Measurements from ENCODE around the gene PKN2. TPM values are rescaled to one million over a fixed set of nuclear protein-coding genes. Genes with fewer than 3 reads are reported as not detected.
A peak's percentile ranks its signal among the peaks of the same experiment; 100 is the strongest.

Gene PKN2
- total and polyA plus RNA-seq, 8 donors = 5.0 to 118 (median 24.1) TPM

DNA sequence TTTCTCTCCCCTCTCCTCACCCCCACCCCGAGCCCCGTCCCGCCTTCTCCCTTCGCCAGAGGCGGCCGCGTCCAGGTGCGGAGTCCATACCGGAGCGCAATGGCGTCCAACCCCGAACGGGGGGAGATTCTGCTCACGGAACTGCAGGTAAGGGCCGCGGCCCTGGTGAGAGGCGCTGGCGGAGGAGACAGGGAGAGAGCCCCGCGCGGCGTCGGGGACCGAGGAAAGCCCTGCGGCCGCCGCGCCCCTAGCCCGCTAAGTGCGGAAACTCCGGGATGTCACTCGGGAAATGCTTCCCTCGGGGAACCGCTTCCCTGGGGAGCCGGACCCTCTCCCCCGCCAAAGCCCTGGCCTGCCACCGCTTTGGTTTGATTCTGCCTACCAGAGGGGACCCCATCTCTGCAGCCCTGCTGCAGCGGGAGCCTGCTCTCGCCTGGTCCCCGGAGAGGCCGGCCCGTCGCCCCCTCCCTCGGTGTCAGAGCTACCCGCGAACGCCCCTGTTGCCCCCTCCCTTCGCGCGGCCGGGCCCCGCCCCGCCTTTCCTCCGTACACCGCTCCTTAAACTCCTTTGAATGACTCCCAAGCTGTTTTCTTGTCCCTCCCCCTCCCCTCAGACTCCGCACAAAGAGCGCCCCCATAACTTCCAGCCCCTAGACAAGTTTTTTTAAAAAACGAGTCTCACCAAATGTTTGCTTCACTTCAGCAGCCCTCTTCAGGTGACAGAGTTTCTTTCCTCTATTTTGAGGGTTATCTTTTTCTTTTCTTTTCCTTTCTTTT lies 597 bp downstream of the PKN2 start:
- no peaks in the 10 kb centered on the region for H3K27me3 ChIP-seq
- peaks cover 15 to 44% (median 33%) of the 10 kb centered on the region in 4 donors for H3K4me1 ChIP-seq
- peak overlapping the region; percentile 91 to 98 (median 92) for H3K4me3 ChIP-seq
- DNase-seq = peak; percentile 42 to 92
- H3K9me3 ChIP-seq = no peaks in the 10 kb centered on the region
- no peaks in the 10 kb centered on the region for H3K36me3 ChIP-seq
- no peak for TF ChIP-seq POLR2A (IDR thresholded peaks at IDR 0.05)
- no peak for TF ChIP-seq EP300 (IDR thresholded peaks at IDR 0.05)
- TF ChIP-seq, protein P1, sequence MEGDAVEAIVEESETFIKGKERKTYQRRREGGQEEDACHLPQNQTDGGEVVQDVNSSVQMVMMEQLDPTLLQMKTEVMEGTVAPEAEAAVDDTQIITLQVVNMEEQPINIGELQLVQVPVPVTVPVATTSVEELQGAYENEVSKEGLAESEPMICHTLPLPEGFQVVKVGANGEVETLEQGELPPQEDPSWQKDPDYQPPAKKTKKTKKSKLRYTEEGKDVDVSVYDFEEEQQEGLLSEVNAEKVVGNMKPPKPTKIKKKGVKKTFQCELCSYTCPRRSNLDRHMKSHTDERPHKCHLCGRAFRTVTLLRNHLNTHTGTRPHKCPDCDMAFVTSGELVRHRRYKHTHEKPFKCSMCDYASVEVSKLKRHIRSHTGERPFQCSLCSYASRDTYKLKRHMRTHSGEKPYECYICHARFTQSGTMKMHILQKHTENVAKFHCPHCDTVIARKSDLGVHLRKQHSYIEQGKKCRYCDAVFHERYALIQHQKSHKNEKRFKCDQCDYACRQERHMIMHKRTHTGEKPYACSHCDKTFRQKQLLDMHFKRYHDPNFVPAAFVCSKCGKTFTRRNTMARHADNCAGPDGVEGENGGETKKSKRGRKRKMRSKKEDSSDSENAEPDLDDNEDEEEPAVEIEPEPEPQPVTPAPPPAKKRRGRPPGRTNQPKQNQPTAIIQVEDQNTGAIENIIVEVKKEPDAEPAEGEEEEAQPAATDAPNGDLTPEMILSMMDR (IDR thresholded peaks at IDR 0.05) = no peak
- TF ChIP-seq POLR2AphosphoS5 (IDR thresholded peaks at IDR 0.05) = no peak
- WGBS, 5 donors = 0 to 1% (median 1%) methylated on average over 44 to 58 of the region's 58 CpGs
- peak overlapping the region; percentile 92 to 98 (median 95) for H3K27ac ChIP-seq
- intact Hi-C loops (cut with DNase I; ENCODE audit: low total_unique reads) = no loop called here

DNA sequence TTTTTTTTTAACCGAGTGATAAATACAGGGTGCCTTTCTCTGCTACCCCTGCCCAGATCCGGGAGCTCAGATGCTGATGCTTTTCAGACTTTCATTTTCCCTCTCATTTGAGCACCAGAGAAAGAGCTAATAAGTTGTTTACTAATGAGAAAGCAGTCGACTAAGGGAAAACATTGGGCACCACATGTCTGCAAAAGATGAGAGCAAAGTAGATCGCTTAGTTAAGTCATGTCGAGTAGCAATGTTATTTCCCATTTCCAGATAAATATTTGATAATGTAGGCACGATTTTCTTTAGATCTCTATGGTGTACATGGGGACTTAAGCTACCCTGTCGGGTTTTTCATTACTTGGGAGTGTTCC lies 1.2 kb downstream of the PKN2 start:
- H3K27me3 ChIP-seq = no peaks in the 10 kb centered on the region
- WGBS, 5 donors = 0 to 1% (median 1%) methylated on average over 7 of the region's 7 CpGs
- peak overlapping the region; percentile 91 to 98 (median 92) for H3K4me3 ChIP-seq
- TF ChIP-seq, protein P1 (IDR thresholded peaks at IDR 0.05) = no peak
- TF ChIP-seq EP300 (IDR thresholded peaks at IDR 0.05) (no peak), POLR2A (IDR thresholded peaks at IDR 0.05) (no peak), POLR2AphosphoS5 (IDR thresholded peaks at IDR 0.05) (no peak)
- H3K36me3 ChIP-seq = no peaks in the 10 kb centered on the region
- peaks cover 15 to 48% (median 35%) of the 10 kb centered on the region in 4 donors for H3K4me1 ChIP-seq
- H3K27ac ChIP-seq = peak overlapping the region in 4 of 5 donors; percentile 94 to 98 (median 96)
- no peak for DNase-seq
- intact Hi-C loops (cut with DNase I; ENCODE audit: low total_unique reads) = no loop called here
- no peaks in the 10 kb centered on the region for H3K9me3 ChIP-seq

DNA sequence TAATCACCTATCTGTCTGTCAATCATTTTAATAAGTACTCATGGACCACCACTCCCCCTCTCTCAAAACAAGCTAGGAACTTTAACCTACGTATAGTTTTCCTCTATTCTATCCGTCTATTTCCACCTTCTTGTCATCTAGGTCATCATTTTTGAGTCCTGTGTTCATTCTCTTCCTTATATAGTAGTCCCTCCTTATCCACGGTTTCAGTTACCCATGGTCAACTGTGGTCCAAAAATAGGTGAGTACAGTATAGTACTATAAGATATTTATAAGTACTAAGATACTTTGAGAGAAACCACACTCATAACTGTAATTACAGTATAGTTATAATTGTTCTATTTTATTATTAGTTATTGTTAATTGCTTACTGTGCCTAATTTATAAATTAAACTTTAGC lies 7.5 kb downstream of the PKN2 start:
- intact Hi-C loops (cut with DNase I; ENCODE audit: low total_unique reads) = no loop called here
- H3K4me1 ChIP-seq = peaks cover 3 to 42% (median 24%) of the 10 kb centered on the region in 4 donors
- no peak overlapping the region for H3K27ac ChIP-seq
- WGBS, 5 donors = 82 to 90% (median 84%) methylated on average over 3 of the region's 3 CpGs
- H3K4me3 ChIP-seq = no peak overlapping the region
- H3K9me3 ChIP-seq = no peaks in the 10 kb centered on the region
- no peak for DNase-seq
- H3K27me3 ChIP-seq = no peaks in the 10 kb centered on the region
- peaks cover 0 to 14% (median 0%) of the 10 kb centered on the region in 4 donors for H3K36me3 ChIP-seq
- TF ChIP-seq EP300 (IDR thresholded peaks at IDR 0.05) = no peak

DNA sequence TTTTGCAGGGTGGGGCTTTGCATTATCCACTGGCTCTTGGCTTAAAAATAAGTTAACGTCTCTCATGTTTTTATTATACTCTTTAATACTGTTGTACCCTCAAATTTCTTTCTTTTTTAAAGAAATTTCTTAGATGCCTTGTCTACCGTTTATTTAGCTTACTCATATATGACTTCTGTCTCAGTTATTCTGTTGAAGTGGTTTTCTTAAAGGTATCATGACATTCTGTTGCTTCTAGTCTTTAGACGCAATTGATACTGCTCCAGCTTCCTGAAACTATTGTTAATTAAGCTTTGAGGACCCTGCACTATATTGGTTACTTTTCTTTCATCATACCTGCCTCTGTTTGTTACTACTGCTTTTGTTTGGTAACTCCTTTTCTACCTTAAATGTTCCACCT lies 11.7 kb downstream of the PKN2 start:
- H3K36me3 ChIP-seq = peaks cover 0 to 14% (median 0%) of the 10 kb centered on the region in 4 donors
- DNase-seq = no peak
- WGBS, 5 donors = 74 to 82% (median 80%) methylated on average over 3 of the region's 3 CpGs
- H3K4me1 ChIP-seq = peaks cover 0 to 50% (median 21%) of the 10 kb centered on the region in 4 donors
- no peaks in the 10 kb centered on the region for H3K9me3 ChIP-seq
- H3K27me3 ChIP-seq = no peaks in the 10 kb centered on the region
- TF ChIP-seq EP300 (IDR thresholded peaks at IDR 0.05) (no peak), POLR2A (IDR thresholded peaks at IDR 0.05) (no peak), POLR2AphosphoS5 (IDR thresholded peaks at IDR 0.05) (no peak)
- TF ChIP-seq, protein P1 (IDR thresholded peaks at IDR 0.05) = no peak
- intact Hi-C loops (cut with DNase I; ENCODE audit: low total_unique reads) = no loop called here
- no peak overlapping the region for H3K4me3 ChIP-seq
- no peak overlapping the region for H3K27ac ChIP-seq

DNA sequence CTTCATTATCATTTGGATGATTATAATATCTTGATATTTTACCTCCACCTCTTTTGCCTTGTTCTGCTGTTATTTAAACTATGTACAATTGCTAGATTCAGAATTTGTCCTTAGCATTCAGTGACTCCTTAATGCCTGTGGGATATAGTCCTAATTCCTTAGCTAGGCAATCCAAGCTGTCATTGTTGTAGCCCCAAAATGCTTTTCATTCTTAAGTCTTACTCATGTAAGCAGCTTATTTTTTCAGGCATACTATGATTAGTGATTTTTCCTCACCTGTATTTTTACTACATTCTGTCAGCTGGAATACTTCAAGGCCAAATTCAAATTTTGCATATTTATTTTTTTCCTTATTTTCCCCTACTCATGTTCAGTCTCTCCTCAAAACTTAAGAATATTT lies 13.4 kb downstream of the PKN2 start:
- no peaks in the 10 kb centered on the region for H3K27me3 ChIP-seq
- no peak overlapping the region for H3K4me3 ChIP-seq
- H3K4me1 ChIP-seq = peaks cover 0 to 57% (median 29%) of the 10 kb centered on the region in 4 donors
- H3K36me3 ChIP-seq = peaks cover 0 to 10% (median 0%) of the 10 kb centered on the region in 4 donors
- no peak for TF ChIP-seq POLR2AphosphoS5 (IDR thresholded peaks at IDR 0.05)
- no peak for DNase-seq
- H3K27ac ChIP-seq = no peak overlapping the region
- H3K9me3 ChIP-seq = no peaks in the 10 kb centered on the region
- intact Hi-C loops (cut with DNase I; ENCODE audit: low total_unique reads) = no loop called here
